Upper lobe of left lung (tissue), 6 donors: ENCODE data around the gene DNAJC4. TPM values are rescaled to one million over a fixed set of nuclear protein-coding genes. Genes with fewer than 3 reads are reported as not detected.

Experiments used
- ATAC-seq, 2 donors: fragments of 200-7000 bp; cut with Tn5 transposase; one replicate each; pipeline ENCODE4 v1.9.1; 2022; ENCODE audit warnings: mild to moderate bottlenecking in 2 of 2, moderate library complexity in 2 of 2; ENCODE audit not compliant: low FRiP score in 2 of 2
- DNase-seq, 2 donors: peaks; one replicate each; pipeline ENCODE4 v3.0.0-alpha.2; 2019 to 2020
- H3K27ac ChIP-seq, 4 donors: fragments of 200-600 bp; sonication (generic); one replicate each; pipeline ENCODE4 v1.5.1; 2016 to 2019
- H3K27me3 ChIP-seq, 4 donors: fragments of 200-600 bp; sonication (generic); one replicate each; pipeline ENCODE4 v1.5.1; 2017 to 2019
- H3K36me3 ChIP-seq, 4 donors: fragments of 200-600 bp; sonication (generic); one replicate each; pipeline ENCODE4 v1.5.1; 2016 to 2019
- H3K4me1 ChIP-seq, 4 donors: fragments of 200-600 bp; sonication (generic); one replicate each; pipeline ENCODE4 v1.5.1; 2018 to 2019
- H3K4me3 ChIP-seq, 4 donors: fragments of 200-600 bp; sonication (generic); one replicate each; pipeline ENCODE4 v1.5.1; 2017 to 2019; ENCODE audit warnings: mild to moderate bottlenecking in 2 of 4, moderate library complexity in 1 of 4
- H3K9me3 ChIP-seq, 4 donors: fragments of 200-600 bp; sonication (generic); one replicate each; pipeline ENCODE4 v1.5.1; 2018 to 2019
- EP300 ChIP-seq, 4 donors: sonication (generic); formaldehyde crosslinking; IDR thresholded peaks; one replicate each; pipeline ENCODE4 v1.5.1; 2017; ENCODE audit warnings: antibody characterized with exemption in 4 of 4, control low read depth in 2 of 4
- POLR2A ChIP-seq, 4 donors: fragments of 450-650 bp; IDR thresholded peaks; one replicate each; pipeline ENCODE4 v1.5.1; 2016 to 2017; ENCODE audit warnings: antibody characterized with exemption in 4 of 4, mild to moderate bottlenecking in 2 of 4
- POLR2AphosphoS5 ChIP-seq, 2 donors: sonication (generic); formaldehyde crosslinking; IDR thresholded peaks; one replicate each; pipeline ENCODE4 v1.5.1; 2017; ENCODE audit warnings: antibody characterized with exemption in 2 of 2
- WGBS, 2 donors: methylation state at CpG; one replicate each; pipeline ENCODE4 v1.1.5; 2017 to 2018; 5-methylcytosine and 5-hydroxymethylcytosine counted together
- total RNA-seq, 6 donors: library from RNA; depleted of rRNA in 4 of 6; stranded (reverse); fragments of >200 nt in 4 of 6; gene quantifications; one replicate each; pipeline versions ENCODE4 v1.1.0 to v1.2.1, GENCODE V29; 2016 to 2021
- TF ChIP-seq, protein P1 (sequence below), 6 experiments: fragments of 450-650 bp in 4 of 6; fragments of 200-600 bp in 2 of 6; sonication (generic) in 2 of 6; IDR thresholded peaks; one replicate each; pipeline ENCODE4 v1.5.1; 2016 to 2019; ENCODE audit warnings: antibody characterized with exemption in 6 of 6
- donor health status: DM: no; HTN: no; CAD: no; lungs with moderate emphysema.
- donor health status: DM: no; HTN: yes; CAD: no; lungs with severe emphysema.

The DNAJC4 gene
- total RNA-seq, 6 donors from 2014 or later: 25.0 to 52.0 (median 39.2) TPM

- no peak for ATAC-seq
- WGBS, 2 donors: 86% methylated on average over 9 of the region's 9 CpGs
- peaks cover 55 to 90% (median 79%) of the 10 kb centered on the region in 4 donors for H3K36me3 ChIP-seq
- no peaks in the 10 kb centered on the region for H3K27me3 ChIP-seq
- no peak for DNase-seq
- no peaks in the 10 kb centered on the region for H3K9me3 ChIP-seq
- H3K4me1 ChIP-seq: peaks cover 0 to 8% (median 0%) of the 10 kb centered on the region in 4 donors
- H3K4me3 ChIP-seq: no peak overlapping the region
- no peak overlapping the region for H3K27ac ChIP-seq
- TF ChIP-seq EP300 (IDR thresholded peaks at IDR 0.05) (no peak), POLR2AphosphoS5 (IDR thresholded peaks at IDR 0.05) (no peak), POLR2A (IDR thresholded peaks at IDR 0.05) (no peak)
- TF ChIP-seq, protein P1, sequence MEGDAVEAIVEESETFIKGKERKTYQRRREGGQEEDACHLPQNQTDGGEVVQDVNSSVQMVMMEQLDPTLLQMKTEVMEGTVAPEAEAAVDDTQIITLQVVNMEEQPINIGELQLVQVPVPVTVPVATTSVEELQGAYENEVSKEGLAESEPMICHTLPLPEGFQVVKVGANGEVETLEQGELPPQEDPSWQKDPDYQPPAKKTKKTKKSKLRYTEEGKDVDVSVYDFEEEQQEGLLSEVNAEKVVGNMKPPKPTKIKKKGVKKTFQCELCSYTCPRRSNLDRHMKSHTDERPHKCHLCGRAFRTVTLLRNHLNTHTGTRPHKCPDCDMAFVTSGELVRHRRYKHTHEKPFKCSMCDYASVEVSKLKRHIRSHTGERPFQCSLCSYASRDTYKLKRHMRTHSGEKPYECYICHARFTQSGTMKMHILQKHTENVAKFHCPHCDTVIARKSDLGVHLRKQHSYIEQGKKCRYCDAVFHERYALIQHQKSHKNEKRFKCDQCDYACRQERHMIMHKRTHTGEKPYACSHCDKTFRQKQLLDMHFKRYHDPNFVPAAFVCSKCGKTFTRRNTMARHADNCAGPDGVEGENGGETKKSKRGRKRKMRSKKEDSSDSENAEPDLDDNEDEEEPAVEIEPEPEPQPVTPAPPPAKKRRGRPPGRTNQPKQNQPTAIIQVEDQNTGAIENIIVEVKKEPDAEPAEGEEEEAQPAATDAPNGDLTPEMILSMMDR (IDR thresholded peaks at IDR 0.05): no peak
Measured at GRCh38 chr11:64196626-64197025, 33.7 kb upstream of the DNAJC4 start.

DNA sequence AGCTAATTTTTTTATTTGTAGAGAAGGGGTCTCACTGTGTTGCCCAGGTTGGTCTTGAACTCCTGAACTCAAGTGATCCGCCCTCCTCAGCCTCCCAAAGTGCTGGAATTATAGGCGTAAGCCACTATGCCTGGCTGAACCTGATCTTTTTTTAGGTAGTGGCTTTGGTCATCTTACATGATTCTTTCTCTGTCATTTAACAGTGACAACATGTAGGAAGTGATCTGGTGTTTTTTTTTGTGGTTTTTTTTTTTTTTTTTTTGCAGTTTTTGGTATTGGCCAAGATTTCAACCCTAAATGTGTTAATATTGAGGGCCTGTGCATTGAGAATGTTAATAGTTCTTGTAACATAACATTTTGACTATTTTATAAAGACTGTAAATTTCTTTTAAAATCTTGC, 31.8 kb upstream of the DNAJC4 start:
- no peaks in the 10 kb centered on the region for H3K9me3 ChIP-seq
- DNase-seq (no peak), ATAC-seq (no peak)
- H3K4me1 ChIP-seq: no peaks in the 10 kb centered on the region
- WGBS, 2 donors: 86 to 90% methylated on average over 2 of the region's 2 CpGs
- no peak overlapping the region for H3K27ac ChIP-seq
- TF ChIP-seq POLR2AphosphoS5 (IDR thresholded peaks at IDR 0.05) (no peak), POLR2A (IDR thresholded peaks at IDR 0.05) (no peak), EP300 (IDR thresholded peaks at IDR 0.05) (no peak)
- TF ChIP-seq, protein P1 (IDR thresholded peaks at IDR 0.05): no peak
- no peak overlapping the region for H3K4me3 ChIP-seq
- no peaks in the 10 kb centered on the region for H3K27me3 ChIP-seq
- H3K36me3 ChIP-seq: peaks cover 60 to 99% (median 88%) of the 10 kb centered on the region in 4 donors

- 89 to 94% methylated on average over 3 of the region's 3 CpGs for WGBS, 2 donors
- no peak overlapping the region for H3K4me3 ChIP-seq
- ATAC-seq (no peak), DNase-seq (no peak)
- H3K9me3 ChIP-seq: no peaks in the 10 kb centered on the region
- H3K4me1 ChIP-seq: peaks cover 17 to 26% (median 21%) of the 10 kb centered on the region in 4 donors
- TF ChIP-seq, protein P1 (IDR thresholded peaks at IDR 0.05): no peak
- TF ChIP-seq POLR2AphosphoS5 (IDR thresholded peaks at IDR 0.05): no peak
- H3K27ac ChIP-seq: no peak overlapping the region
- peaks cover 38 to 83% (median 67%) of the 10 kb centered on the region in 4 donors for H3K36me3 ChIP-seq
- no peaks in the 10 kb centered on the region for H3K27me3 ChIP-seq
Measured at GRCh38 chr11:64201543-64201942, 28.8 kb upstream of the DNAJC4 start.

DNA sequence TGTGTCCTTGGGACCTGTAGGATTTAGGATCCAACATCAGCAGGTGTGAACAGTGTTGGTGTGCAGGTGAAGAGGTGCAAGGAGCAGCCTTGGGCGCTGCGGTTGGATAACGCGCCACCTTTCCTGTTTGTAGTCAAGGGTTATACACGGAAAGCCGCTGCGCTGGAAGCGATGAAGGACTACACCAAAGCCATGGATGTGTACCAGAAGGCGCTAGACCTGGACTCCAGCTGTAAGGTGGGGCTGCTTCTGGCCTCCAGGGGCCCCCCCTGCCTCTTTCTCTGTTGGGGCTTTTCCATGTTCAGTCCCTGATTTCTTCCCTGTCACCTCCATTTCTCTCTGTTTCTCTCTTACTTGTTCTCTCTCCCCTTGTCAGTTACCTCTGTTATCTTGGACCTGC, 27.4 kb upstream of the DNAJC4 start:
- ATAC-seq: no peak
- no peak for TF ChIP-seq POLR2AphosphoS5 (IDR thresholded peaks at IDR 0.05)
- no peak for TF ChIP-seq EP300 (IDR thresholded peaks at IDR 0.05)
- Histone ChIP-seq H3K4me3 (no peak overlapping the region), H3K36me3 (peaks cover 23 to 69% (median 53%) of the 10 kb centered on the region in 4 donors), H3K27me3 (no peaks in the 10 kb centered on the region), H3K27ac (no peak overlapping the region), H3K9me3 (no peaks in the 10 kb centered on the region), H3K4me1 (peaks cover 17 to 36% (median 28%) of the 10 kb centered on the region in 4 donors)
- 96 to 97% methylated on average over 9 of the region's 9 CpGs for WGBS, 2 donors
- no peak for DNase-seq

DNA sequence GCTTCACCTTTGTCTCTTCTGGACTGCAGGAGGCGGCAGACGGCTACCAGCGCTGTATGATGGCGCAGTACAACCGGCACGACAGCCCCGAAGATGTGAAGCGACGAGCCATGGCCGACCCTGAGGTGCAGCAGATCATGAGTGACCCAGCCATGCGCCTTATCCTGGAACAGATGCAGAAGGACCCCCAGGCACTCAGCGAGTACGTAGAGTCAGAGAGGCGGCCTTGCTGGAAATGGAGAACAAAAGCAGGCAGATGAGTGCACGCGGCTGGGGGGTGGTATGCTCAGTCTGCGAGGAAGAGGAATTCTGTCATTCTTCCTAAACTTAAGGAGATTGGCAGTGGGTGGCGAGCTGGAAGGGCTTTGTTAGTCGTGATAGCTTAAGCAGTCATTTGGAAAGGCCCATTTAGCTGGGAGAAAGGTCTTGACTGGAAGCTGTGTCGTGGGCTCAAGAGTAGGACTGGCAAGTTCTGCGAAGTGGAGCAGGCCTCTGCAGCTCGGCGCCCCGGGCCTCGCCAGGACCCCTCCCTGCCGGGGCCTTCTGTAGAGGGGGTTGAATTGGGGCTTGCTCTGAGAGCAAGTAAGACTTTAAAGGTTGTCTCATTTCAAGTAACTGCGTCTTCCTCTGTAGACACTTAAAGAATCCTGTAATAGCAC, 26.8 kb upstream of the DNAJC4 start:
- TF ChIP-seq POLR2A (IDR thresholded peaks at IDR 0.05) (no peak), EP300 (IDR thresholded peaks at IDR 0.05) (no peak), POLR2AphosphoS5 (IDR thresholded peaks at IDR 0.05) (no peak)
- TF ChIP-seq, protein P1 (IDR thresholded peaks at IDR 0.05): no peak
- Histone ChIP-seq H3K9me3 (no peaks in the 10 kb centered on the region), H3K36me3 (peaks cover 20 to 63% (median 47%) of the 10 kb centered on the region in 4 donors), H3K27me3 (no peaks in the 10 kb centered on the region), H3K27ac (no peak overlapping the region), H3K4me1 (peaks cover 22 to 42% (median 34%) of the 10 kb centered on the region in 4 donors), H3K4me3 (no peak overlapping the region)
- ATAC-seq (no peak), DNase-seq (peak in 1 of 2 donors; percentile 54)
- WGBS, 2 donors: 92 to 93% methylated on average over 27 of the region's 27 CpGs
